Activated CD4-positive, alpha-beta T cell treated with anti-CD3 and anti-CD28 coated beads, Interleukin-2, amount 50 U/mL, for 4 hours (primary cell): Measurements from ENCODE around the gene BACH2.
"Not testable (repeated sequence)": the region's sequence is repeated elsewhere in the genome, so short reads cannot be mapped to it uniquely, and the experiment has no call there.

Experiments used
- DNase-seq, 2 experiments: peaks; one replicate each; pipeline ENCODE4 v3.0.0-alpha.2; 2020

BACH2 gene

DNA sequence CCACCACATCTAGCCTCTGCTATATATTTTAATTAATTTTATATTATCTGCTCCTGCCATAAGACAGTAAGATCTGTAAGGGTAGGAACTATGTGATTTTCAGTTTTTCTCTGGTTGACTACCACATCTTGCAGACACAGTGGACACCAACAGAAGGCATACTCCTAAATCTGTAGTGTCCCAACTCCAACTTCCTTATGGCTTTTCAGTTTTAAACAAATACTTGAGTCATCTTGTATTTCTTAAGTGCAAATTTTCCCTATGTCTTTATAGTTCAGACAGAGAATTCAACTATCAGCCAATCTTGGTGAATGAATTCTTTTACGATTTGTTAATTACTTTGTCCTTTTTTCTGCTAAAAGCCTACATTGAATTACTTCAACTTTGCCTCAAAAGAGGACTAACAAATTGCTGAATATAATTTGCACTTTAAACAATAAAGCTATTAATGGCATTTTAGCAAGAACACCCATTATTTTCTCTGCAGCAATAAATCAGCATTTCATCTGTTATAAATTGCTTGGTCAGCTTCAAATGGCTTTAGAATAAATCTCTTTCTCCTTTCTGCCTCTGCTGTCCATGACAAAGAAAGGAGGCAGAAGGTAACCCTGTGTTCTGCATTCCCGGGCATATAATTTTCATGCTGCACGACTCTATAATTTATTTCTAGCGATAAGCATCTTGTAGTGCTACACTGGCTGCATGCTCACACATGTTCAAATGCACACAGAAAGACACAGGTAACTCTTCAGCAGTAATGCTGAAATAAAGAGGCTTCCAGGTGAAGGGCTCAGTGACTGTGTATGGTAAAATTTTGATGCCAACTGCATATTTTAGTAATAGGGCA, 144.8 kb downstream of the BACH2 start:
- DNase-seq, result no peak

DNA sequence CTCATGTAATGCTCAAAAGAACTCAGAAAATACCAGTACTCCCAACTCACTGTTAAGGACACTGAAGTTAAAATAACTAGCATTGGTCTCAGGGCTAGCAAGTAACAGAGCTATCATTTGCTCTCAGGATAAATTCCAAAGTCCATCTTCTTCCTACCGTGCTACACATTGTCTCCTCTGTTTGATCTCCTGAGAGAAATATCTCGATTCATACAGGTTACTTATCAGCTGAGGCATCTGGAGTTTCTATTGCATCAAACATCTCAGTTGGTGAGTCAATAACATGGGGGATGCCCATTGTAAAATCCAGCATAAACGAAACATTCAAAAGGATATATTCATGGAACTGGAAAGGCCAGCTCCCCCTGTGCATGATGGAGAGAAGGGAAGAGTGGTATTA, 147.4 kb downstream of the BACH2 start:
- no peak for DNase-seq

- DNase-seq, result no peak
Observed at GRCh38 chr6:90148867-90149266, 147.8 kb downstream of the BACH2 start.

GRCh38 chr6:90146921-90147649, 149.6 kb downstream of the BACH2 start:
- no peak for DNase-seq

GRCh38 chr6:90146024-90146423, 150.6 kb downstream of the BACH2 start:
- DNase-seq, result no peak

DNA sequence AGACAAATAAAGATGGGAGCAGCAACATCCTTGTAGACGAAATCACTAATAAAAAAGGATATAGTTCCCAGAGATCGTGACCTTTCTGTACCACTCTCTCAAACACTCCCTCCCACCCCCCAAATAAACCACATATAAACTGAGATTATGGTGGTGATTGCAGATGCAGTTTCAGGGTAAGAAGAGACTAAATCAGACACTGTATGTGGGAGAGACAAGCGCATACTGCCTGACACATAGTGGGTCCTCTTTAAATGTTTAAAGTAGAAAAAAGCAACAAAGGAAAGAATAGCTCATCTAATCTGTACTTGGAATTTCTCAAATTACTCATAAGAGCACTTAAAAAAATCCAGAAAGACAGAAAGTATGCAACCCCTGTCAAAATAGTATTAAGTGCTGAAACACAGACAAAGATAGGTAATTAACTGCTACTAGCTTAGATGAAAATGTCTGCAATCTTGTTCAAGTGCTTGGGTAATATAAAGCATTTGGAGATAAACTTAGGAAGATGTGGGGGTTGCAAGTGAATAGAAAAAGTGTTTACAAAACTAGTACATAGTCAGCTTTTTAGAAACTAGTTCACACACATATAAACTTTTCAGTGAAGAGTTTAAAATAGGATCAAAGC, 151.6 kb downstream of the BACH2 start:
- no peak for DNase-seq

DNA sequence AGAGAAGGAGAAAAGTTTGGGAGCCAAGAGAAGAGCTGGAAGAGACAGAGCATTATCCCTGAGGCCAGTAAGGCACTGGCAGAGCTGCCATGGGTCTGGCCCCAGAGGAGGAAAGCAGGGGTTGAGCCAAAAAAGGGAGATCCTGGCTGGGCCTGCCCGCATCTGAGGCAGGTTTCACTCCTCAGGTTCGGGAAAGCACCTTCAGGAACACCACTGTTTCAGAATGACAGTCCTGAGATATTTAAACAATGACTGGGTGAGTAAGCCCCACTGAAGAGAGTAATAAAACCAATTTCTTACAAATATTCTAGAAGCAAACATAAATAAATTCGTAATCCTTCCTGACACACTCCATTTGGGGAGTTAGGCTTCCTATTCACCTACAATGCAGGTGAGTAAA, 152.2 kb downstream of the BACH2 start:
- DNase-seq, result no peak

GRCh38 chr6:90140683-90141082, 156.0 kb downstream of the BACH2 start:
- no peak for DNase-seq

DNA sequence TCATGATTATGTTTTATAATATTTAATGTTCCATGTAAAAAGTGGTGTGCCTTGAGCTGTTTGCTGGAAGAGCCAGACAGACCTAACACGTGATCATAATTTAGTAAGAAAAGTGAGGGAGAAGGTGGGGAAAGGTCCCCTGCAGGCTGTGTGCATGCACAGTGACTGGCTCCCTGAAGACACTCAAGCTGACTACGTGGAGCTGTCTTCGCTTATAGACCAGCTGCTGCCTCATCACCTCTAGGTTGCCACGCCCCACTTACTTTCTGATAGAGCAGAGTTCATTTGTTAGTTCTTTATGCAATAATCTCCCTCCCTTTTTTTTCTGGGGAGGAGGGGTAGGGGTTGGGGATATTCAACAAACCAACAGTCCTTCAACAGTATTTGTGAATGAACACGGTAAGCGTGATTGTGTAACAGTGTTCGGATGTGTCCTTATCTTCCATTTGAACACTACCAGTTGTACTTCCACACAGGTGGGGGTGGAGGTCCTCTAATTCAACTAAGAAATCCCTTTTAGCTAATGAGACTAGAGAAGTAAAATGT, 157.3 kb downstream of the BACH2 start:
- no peak for DNase-seq

DNA sequence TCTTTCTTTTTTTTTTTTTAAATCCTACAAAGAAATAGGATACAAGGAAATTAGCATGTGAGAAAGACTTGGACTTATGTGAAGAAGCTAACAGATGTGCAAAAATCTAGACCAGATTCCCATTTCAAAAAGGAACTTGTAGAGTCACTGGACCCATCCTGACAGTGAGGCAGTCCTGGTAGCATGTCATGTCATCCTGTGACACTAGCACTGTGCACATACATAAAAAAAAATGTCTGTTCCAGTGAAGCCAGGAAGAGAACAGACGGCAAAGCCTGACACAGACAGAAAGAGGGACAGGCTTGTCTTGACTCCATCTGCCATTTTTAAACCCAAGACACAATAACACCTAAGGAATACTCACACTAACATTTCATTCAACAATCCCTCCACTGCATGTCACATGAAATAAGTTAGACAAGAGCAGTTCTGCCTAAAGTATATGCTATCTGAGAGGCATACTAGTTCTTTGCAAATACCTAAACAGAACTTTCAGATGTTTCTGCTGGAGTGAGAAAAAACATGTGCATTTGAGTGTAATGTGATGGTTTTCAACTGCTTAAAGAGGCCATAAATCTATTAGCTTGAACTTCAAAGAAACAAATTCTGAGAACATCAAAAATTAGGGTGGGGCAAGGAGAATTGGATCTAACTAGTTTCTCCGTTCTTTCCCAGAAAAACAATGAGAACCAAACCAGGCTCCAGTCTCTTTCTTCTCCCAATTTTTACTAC, 159.6 kb downstream of the BACH2 start:
- DNase-seq, result no peak

DNA sequence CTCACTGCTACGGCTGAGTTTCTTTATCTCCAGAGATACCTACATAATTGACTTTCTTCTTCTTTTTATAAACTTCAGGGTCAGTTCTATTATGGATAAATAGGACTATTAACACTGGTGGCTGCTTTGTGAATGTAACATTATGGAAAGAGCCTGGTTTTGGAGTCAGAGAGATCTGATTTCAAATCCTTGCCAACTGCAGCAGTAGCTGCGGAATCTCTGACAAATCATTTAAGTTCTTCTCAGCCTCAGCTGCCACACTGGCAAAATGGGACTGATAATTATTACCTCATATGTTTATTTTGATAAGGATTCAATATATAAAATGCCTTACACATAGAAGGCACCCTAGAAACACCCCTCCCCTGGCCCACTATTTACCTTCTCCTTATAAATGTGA, 160.5 kb downstream of the BACH2 start:
- no peak for DNase-seq

- no peak for DNase-seq
Observed at GRCh38 chr6:90135667-90136066, 161.0 kb downstream of the BACH2 start.

DNA sequence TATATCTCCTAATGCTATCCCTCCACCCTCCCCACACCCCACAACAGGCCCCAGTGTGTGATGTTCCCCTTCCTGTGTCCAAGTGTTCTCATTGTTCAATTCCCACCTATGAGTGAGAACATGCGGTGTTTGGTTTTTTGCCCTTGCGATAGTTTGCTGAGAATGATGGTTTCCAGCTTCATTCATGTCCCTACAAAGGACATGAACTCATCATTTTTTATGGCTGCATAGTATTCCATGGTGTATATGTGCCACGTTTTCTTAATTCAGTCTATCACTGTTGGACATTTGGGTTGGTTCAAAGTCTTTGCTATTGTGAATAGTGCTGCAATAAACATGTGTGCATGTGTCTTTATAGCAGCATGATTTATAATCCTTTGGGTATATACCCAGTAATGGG, 163.0 kb downstream of the BACH2 start:
- not testable (repeated sequence) for DNase-seq

DNA sequence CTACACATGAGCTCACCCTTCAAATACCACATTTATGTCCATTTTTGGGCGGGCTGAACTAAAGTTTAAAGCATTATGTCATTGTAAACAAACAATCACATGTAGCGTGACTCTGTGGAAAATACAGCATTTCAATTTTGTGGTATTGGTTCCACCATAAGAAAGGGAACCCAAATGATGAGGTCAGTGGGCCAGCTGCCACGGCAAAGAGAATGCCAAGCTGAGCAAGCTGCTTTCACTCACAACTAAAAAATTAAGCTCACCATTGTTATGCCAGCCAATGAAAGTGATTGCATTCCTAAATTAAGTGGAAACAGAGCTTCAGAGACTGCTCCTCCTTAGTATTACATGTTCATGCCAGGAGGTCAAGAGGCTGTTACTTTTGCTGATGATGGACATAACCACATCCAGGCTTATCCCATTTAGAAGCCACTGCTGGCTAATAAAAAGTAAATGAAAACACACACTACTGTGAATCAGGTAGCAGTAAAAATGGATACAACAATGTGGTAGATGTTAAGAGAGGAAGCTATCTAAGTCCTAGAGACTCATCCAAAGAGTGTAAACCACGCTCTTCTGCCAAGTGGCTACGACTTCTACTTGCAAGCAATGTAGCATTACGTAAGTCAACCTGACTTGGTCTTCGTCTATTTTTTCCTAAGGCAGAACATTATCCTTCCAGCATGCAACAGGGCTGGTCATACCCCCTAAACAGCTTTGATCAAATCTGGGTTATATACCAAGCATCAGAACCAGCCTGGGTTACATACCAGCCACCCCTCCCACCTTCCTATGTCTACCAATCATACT, 164.8 kb downstream of the BACH2 start:
- no peak for DNase-seq

DNA sequence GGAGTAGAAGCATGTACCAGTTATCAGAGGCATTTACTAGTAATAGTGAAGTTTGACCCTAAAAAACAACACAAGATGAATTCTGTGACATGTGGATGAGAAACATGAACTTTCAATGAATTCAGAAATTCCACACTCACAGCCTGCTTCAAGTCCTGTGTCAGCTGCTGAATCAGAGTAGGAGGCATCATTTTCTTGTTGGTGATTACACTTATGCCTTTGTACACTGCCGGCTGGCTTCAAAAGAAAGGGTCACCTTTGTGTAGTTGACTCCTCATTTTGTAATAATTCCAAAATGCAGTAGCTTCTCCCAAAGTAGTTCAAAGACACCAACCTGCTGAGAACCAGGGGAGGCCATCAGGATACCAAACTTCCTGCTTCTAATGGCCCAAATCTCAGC, 165.5 kb downstream of the BACH2 start:
- no peak for DNase-seq

DNA sequence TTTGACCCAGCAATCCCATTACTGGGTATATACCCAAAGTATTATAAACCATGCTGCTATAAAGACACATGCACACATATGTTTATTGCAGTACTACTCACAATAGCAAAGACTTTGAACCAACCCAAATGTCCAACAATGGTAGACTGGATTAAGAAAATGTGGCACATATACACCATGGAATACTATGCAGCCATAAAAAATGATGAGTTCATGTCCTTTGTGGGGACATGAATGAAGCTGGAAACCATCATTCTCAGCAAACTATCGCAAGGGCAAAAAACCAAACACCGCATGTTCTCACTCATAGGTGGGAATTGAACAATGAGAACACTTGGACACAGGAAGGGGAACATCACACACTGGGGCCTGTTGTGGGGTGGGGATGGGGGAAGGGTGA, 168.0 kb downstream of the BACH2 start:
- not testable (repeated sequence) for DNase-seq

DNA sequence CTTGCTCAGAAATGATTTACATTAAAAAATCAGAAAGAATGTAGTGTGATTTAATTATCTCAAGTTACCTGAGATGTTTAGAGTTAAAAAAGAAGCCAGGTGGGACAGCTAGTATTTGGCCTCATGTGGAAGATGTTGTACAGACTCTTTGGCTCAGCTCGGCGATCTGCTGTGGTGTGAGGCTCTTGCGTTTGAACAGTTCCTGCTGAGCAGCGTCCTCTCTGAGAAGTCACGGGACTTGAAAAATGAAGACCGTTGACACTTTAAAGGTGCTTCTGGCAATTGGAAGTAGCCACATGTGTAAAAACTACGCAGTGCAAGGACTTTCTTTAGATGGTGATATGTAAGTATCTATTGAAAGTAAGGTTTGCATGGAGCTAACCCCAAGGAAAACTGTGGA, 169.0 kb downstream of the BACH2 start:
- DNase-seq, result no peak

- no peak for DNase-seq
Observed at GRCh38 chr6:90126839-90127238, 169.8 kb downstream of the BACH2 start.

- no peak for DNase-seq
Observed at GRCh38 chr6:90126181-90126580, 170.5 kb downstream of the BACH2 start.

- no peak for DNase-seq
Observed at GRCh38 chr6:90124874-90125510, 171.7 kb downstream of the BACH2 start.

DNA sequence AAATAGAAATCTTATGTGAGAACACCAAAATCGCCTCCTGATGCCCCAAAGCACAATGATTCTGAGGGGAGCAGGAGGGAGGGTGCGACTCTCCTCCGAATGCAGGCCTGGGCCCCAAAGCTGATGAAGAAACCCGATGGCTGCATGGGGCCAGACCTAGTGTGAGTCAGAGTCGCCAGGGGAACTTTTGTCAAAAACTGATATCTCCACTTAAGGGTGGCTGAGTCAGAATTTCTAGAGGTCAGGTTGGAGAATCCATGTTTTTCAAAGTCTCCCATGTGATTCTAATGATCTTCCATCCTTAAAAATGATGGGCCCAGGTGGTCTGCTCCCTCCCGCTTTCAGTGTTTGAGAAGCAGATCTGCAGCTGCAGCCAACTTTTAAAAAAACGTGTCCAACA, 172.8 kb downstream of the BACH2 start:
- peak; percentile 21 to 23 for DNase-seq

- no peak for DNase-seq
Observed at GRCh38 chr6:90121982-90122381, 174.7 kb downstream of the BACH2 start.
